Measurements from ENCODE around the gene MTOR. TPM values are rescaled to one million over a fixed set of nuclear protein-coding genes. Genes with fewer than 3 reads are reported as not detected.
"Not testable (repeated sequence)": the region's sequence is repeated elsewhere in the genome, so short reads cannot be mapped to it uniquely, and the experiment has no call there.

MTOR gene
- total RNA-seq, 1 donor from 2014 or later: 55.8 TPM

GRCh38 chr1:11273595-11274234, 11.4 kb upstream of the MTOR start:
- TF ChIP-seq, protein P1, sequence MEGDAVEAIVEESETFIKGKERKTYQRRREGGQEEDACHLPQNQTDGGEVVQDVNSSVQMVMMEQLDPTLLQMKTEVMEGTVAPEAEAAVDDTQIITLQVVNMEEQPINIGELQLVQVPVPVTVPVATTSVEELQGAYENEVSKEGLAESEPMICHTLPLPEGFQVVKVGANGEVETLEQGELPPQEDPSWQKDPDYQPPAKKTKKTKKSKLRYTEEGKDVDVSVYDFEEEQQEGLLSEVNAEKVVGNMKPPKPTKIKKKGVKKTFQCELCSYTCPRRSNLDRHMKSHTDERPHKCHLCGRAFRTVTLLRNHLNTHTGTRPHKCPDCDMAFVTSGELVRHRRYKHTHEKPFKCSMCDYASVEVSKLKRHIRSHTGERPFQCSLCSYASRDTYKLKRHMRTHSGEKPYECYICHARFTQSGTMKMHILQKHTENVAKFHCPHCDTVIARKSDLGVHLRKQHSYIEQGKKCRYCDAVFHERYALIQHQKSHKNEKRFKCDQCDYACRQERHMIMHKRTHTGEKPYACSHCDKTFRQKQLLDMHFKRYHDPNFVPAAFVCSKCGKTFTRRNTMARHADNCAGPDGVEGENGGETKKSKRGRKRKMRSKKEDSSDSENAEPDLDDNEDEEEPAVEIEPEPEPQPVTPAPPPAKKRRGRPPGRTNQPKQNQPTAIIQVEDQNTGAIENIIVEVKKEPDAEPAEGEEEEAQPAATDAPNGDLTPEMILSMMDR (IDR thresholded peaks at IDR 0.05): no peak
- no peak for TF ChIP-seq EZH2phosphoT487 (IDR thresholded peaks at IDR 0.05)
- TF ChIP-seq EZH2 (IDR thresholded peaks at IDR 0.05): no peak
- H4K20me1 ChIP-seq (ENCODE audit: low read depth): no peaks in the 10 kb centered on the region
- peak; percentile 31 for DNase-seq (ENCODE audit: low spot score)
- H3K27ac Mint-ChIP-seq: peak overlapping the region; percentile 47
- peaks cover 49% of the 10 kb centered on the region for H3K79me2 ChIP-seq (ENCODE audit: low read depth)
- peak overlapping the region; percentile 94 for H3K4me3 Mint-ChIP-seq
- H3K36me3 Mint-ChIP-seq: peaks cover 4% of the 10 kb centered on the region
- H3K9me3 Mint-ChIP-seq: no peaks in the 10 kb centered on the region
- no peaks in the 10 kb centered on the region for H3K27me3 ChIP-seq
- peaks cover 13% of the 10 kb centered on the region for H3K4me1 ChIP-seq
- no peaks in the 10 kb centered on the region for H3K36me3 ChIP-seq
- H3K9me3 ChIP-seq (ENCODE audit: low read depth): no peaks in the 10 kb centered on the region
- no peak overlapping the region for H3K27ac ChIP-seq
- peak overlapping the region; percentile 86 for H3K9ac ChIP-seq
- peaks cover 8% of the 10 kb centered on the region for H3F3A ChIP-seq (ENCODE audit: low read depth)
- peaks cover 3% of the 10 kb centered on the region for H3K27me3 Mint-ChIP-seq (ENCODE audit: insufficient read depth, low read depth)
- peak overlapping the region; percentile 83 for H2AFZ ChIP-seq (replicated peaks)
- H3K4me2 ChIP-seq: peak overlapping the region; percentile 93
- peaks cover 19% of the 10 kb centered on the region for H3K4me1 Mint-ChIP-seq
- peak overlapping the region; percentile 91 for H3K4me3 ChIP-seq

- peak within 1 kb of the TSS; percentile 95 for H2AFZ ChIP-seq (replicated peaks)
- peak within 1 kb of the TSS; percentile 93 for H3K4me2 ChIP-seq
- H3K79me2 ChIP-seq (ENCODE audit: low read depth): peaks cover 46% of the 10 kb centered on the region
- H3K36me3 ChIP-seq: no peaks in the 10 kb centered on the region
- peak within 1 kb of the TSS; percentile 86 for H3K9ac ChIP-seq
- no peaks in the 10 kb centered on the region for H3K9me3 ChIP-seq (ENCODE audit: low read depth)
- H4K20me1 ChIP-seq (ENCODE audit: low read depth): no peaks in the 10 kb centered on the region
- H3K27ac ChIP-seq: peak within 1 kb of the TSS; percentile 72
- H3K4me3 ChIP-seq: peak within 1 kb of the TSS; percentile 91
- peaks cover 3% of the 10 kb centered on the region for H3K27me3 Mint-ChIP-seq (ENCODE audit: insufficient read depth, low read depth)
- peaks cover 19% of the 10 kb centered on the region for H3K4me1 Mint-ChIP-seq
- H3K36me3 Mint-ChIP-seq: peaks cover 2% of the 10 kb centered on the region
- DNase-seq (ENCODE audit: low spot score): peak; percentile 96
- H3K4me3 Mint-ChIP-seq: peak within 1 kb of the TSS; percentile 94
- H3F3A ChIP-seq (ENCODE audit: low read depth): peaks cover 8% of the 10 kb centered on the region
- TF ChIP-seq EZH2 (IDR thresholded peaks at IDR 0.05) (no peak), EZH2phosphoT487 (IDR thresholded peaks at IDR 0.05) (no peak)
- TF ChIP-seq, protein P1 (IDR thresholded peaks at IDR 0.05): no peak
- H3K9me3 Mint-ChIP-seq: no peaks in the 10 kb centered on the region
- H3K27ac Mint-ChIP-seq: peak within 1 kb of the TSS; percentile 47
- H3K27me3 ChIP-seq: no peaks in the 10 kb centered on the region
- H3K4me1 ChIP-seq: peaks cover 13% of the 10 kb centered on the region
These were observed 10.7 kb upstream of the MTOR start, which contains the start of gene UBIAD1 for GRCh38 chr1:11272832-11273594. Gene UBIAD1 (plus strand): TSS chr1:11273198. CDS start chr1:11273532, 334 bp downstream.

GRCh38 chr1:11272544-11272831, 10.1 kb upstream of the MTOR start:
- Histone ChIP-seq H3F3A (ENCODE audit: low read depth) (peaks cover 8% of the 10 kb centered on the region), H4K20me1 (ENCODE audit: low read depth) (no peaks in the 10 kb centered on the region), H3K27me3 (no peaks in the 10 kb centered on the region), H3K9me3 (ENCODE audit: low read depth) (no peaks in the 10 kb centered on the region), H3K4me3 (peak overlapping the region; percentile 29), H2AFZ (replicated peaks) (peak overlapping the region; percentile 95), H3K4me2 (peak overlapping the region; percentile 60), H3K4me1 (peaks cover 13% of the 10 kb centered on the region), H3K36me3 (no peaks in the 10 kb centered on the region), H3K79me2 (ENCODE audit: low read depth) (peaks cover 41% of the 10 kb centered on the region), H3K9ac (no peak overlapping the region), H3K27ac (no peak overlapping the region)
- DNase-seq (ENCODE audit: low spot score): no peak
- H3K36me3 Mint-ChIP-seq: peaks cover 2% of the 10 kb centered on the region
- H3K4me1 Mint-ChIP-seq: peaks cover 19% of the 10 kb centered on the region
- peaks cover 3% of the 10 kb centered on the region for H3K27me3 Mint-ChIP-seq (ENCODE audit: insufficient read depth, low read depth)
- peak overlapping the region; percentile 79 for H3K4me3 Mint-ChIP-seq
- H3K27ac Mint-ChIP-seq: no peak overlapping the region
- no peaks in the 10 kb centered on the region for H3K9me3 Mint-ChIP-seq
- TF ChIP-seq, protein P1 (IDR thresholded peaks at IDR 0.05): peak; percentile 28
- TF ChIP-seq EZH2 (IDR thresholded peaks at IDR 0.05) (no peak), EZH2phosphoT487 (IDR thresholded peaks at IDR 0.05) (no peak)

DNA sequence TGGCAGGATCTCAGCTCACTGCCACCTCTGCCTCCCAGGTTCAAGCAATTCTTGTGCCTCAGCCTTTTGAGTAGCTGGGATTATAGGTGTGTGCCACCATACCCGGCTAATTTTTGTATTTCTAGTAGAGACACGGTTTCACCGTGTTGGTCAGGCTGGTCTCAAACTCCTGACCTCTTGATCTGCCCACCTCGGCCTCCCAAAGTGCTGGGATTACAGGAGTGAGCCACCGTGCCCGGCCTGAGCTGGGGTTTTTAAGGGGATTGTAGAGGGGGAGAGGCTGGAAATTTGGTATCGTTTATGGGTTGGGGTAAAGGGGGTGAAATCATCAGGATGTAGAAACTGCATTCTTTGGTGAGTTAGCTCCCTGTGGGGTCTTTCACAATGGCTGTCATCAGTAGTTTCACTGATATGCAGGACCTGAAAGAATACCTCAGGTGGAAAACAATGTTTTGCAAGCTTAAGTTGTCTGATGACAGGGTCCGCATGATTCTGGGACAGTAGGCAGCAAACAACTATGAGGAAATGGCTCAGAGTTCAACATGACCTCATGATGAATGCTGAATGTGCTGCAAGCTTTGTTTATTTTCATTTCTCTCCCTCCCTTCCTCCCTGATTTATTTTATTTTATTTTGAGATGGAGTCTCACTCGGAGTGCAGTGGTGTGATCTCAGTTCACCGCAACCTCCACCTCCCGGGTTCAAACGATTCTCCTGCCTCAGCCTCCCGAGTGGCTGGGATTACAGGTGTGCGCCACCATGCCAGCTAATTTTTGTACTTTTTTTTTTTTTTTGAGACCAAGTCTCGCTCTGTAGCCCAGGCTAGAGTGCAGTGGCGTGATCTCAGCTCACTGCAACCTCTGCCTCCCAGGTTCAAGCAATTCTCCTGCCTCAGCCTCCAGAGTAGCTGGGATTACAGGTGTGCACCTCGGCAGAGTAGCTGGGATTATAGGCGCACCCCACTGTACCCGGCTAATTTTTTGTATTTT, 5.3 kb upstream of the MTOR start:
- H3K36me3 Mint-ChIP-seq; H3K4me3 Mint-ChIP-seq; DNase-seq (ENCODE audit: low spot score); H3K9ac ChIP-seq; H3K27me3 Mint-ChIP-seq (ENCODE audit: insufficient read depth, low read depth); H4K20me1 ChIP-seq (ENCODE audit: low read depth); H3K4me2 ChIP-seq; H3K4me1 Mint-ChIP-seq; H2AFZ ChIP-seq (replicated peaks); H3K27ac ChIP-seq; H3K4me3 ChIP-seq; H3K36me3 ChIP-seq; H3K79me2 ChIP-seq (ENCODE audit: low read depth); H3K27me3 ChIP-seq; H3K4me1 ChIP-seq; H3K9me3 ChIP-seq (ENCODE audit: low read depth); H3K27ac Mint-ChIP-seq; H3K9me3 Mint-ChIP-seq: not testable (repeated sequence)
- peaks cover 12% of the 10 kb centered on the region for H3F3A ChIP-seq (ENCODE audit: low read depth)

Data from neural progenitor cell (in vitro differentiated cells).